Amniotic epithelial cell (primary cell): Measurements from ENCODE around the gene KIF5A.
A peak's percentile ranks its signal among the peaks of the same experiment; 100 is the strongest.
"Not testable (repeated sequence)": the region's sequence is repeated elsewhere in the genome, so short reads cannot be mapped to it uniquely, and the experiment has no call there.

Experiments
- DNase-seq: peaks from one replicate; pipeline ENCODE4 v3.0.0-alpha.2; 2010; ENCODE audit warnings: low read depth

KIF5A gene

GRCh38 chr12:57549909-57550640, at the start of gene KIF5A:
TSS of gene KIF5A (plus strand) at chr12:57550044. CDS start at chr12:57550272, 228 bp downstream.
- no peak for DNase-seq

- no peak for DNase-seq
These were observed 49.6 kb upstream of the KIF5A start for GRCh38 chr12:57500213-57500612.

GRCh38 chr12:57502311-57502969, 47.4 kb upstream of the KIF5A start:
- DNase-seq, result not testable (repeated sequence)

GRCh38 chr12:57506541-57506940, 43.3 kb upstream of the KIF5A start:
- not testable (repeated sequence) for DNase-seq

GRCh38 chr12:57507796-57508195, 42.0 kb upstream of the KIF5A start:
- DNase-seq, result not testable (repeated sequence)

GRCh38 chr12:57511161-57511560, 38.7 kb upstream of the KIF5A start:
- no peak for DNase-seq

GRCh38 chr12:57511588-57512325, 38.1 kb upstream of the KIF5A start:
- DNase-seq, result no peak

GRCh38 chr12:57512665-57513064, 37.2 kb upstream of the KIF5A start:
- no peak for DNase-seq

- DNase-seq, result no peak
These were observed 36.6 kb upstream of the KIF5A start for GRCh38 chr12:57513266-57513665.

GRCh38 chr12:57513677-57514076, 36.2 kb upstream of the KIF5A start:
- not testable (repeated sequence) for DNase-seq

GRCh38 chr12:57514246-57514645, 35.6 kb upstream of the KIF5A start:
- DNase-seq, result not testable (repeated sequence)

GRCh38 chr12:57514720-57515407, 35.0 kb upstream of the KIF5A start:
- DNase-seq, result no peak

- DNase-seq, result no peak
These were observed 34.4 kb upstream of the KIF5A start for GRCh38 chr12:57515408-57515933.

- DNase-seq, result peak; percentile 39
These were observed 33.8 kb upstream of the KIF5A start for GRCh38 chr12:57515934-57516541.

- no peak for DNase-seq
These were observed 33.2 kb upstream of the KIF5A start for GRCh38 chr12:57516617-57517153.

GRCh38 chr12:57517187-57517586, 32.7 kb upstream of the KIF5A start:
- peak; percentile 42 for DNase-seq

- not testable (repeated sequence) for DNase-seq
These were observed 32.1 kb upstream of the KIF5A start for GRCh38 chr12:57517718-57518117.

- peak; percentile 20 for DNase-seq
These were observed 31.5 kb upstream of the KIF5A start for GRCh38 chr12:57518176-57518919.

GRCh38 chr12:57518920-57519795, 30.7 kb upstream of the KIF5A start:
- DNase-seq, result peak; percentile 55

GRCh38 chr12:57519796-57520052, 30.1 kb upstream of the KIF5A start:
- no peak for DNase-seq
